ENCODE measurements around the gene KCTD4.

KCTD4 gene

GRCh38 chr13:45229172-45229571, 28.3 kb upstream of the KCTD4 start:
- no peak for TF ChIP-seq CTCF (IDR thresholded peaks at IDR 0.05)
- Mint-ChIP-seq H3K27me3 (ENCODE audit: low read depth, poor library complexity) (no peaks in the 10 kb centered on the region), H3K9me3 (no peaks in the 10 kb centered on the region), H3K4me3 (no peak overlapping the region), H3K4me1 (peaks cover 8% of the 10 kb centered on the region), H3K36me3 (ENCODE audit: low read depth) (peaks cover 18% of the 10 kb centered on the region), H3K27ac (no peak overlapping the region)
- DNase-seq: no peak

- no peak for DNase-seq
- Mint-ChIP-seq H3K4me1 (peaks cover 8% of the 10 kb centered on the region), H3K27ac (no peak overlapping the region), H3K9me3 (no peaks in the 10 kb centered on the region), H3K36me3 (ENCODE audit: low read depth) (peaks cover 18% of the 10 kb centered on the region), H3K4me3 (no peak overlapping the region), H3K27me3 (ENCODE audit: low read depth, poor library complexity) (no peaks in the 10 kb centered on the region)
- no peak for TF ChIP-seq CTCF (IDR thresholded peaks at IDR 0.05)
Observed at GRCh38 chr13:45228002-45228401, 27.2 kb upstream of the KCTD4 start.

- no peak overlapping the region for H3K27ac Mint-ChIP-seq
- no peak for DNase-seq
- H3K36me3 Mint-ChIP-seq (ENCODE audit: low read depth): peaks cover 23% of the 10 kb centered on the region
- H3K9me3 Mint-ChIP-seq: no peaks in the 10 kb centered on the region
- no peak for TF ChIP-seq CTCF (IDR thresholded peaks at IDR 0.05)
- H3K4me1 Mint-ChIP-seq: no peaks in the 10 kb centered on the region
- H3K4me3 Mint-ChIP-seq: no peak overlapping the region
- no peaks in the 10 kb centered on the region for H3K27me3 Mint-ChIP-seq (ENCODE audit: low read depth, poor library complexity)
Observed at GRCh38 chr13:45226024-45226423, 25.2 kb upstream of the KCTD4 start.

- Mint-ChIP-seq H3K4me3 (no peak overlapping the region), H3K9me3 (no peaks in the 10 kb centered on the region), H3K4me1 (no peaks in the 10 kb centered on the region), H3K27ac (no peak overlapping the region), H3K27me3 (ENCODE audit: low read depth, poor library complexity) (no peaks in the 10 kb centered on the region), H3K36me3 (ENCODE audit: low read depth) (peaks cover 26% of the 10 kb centered on the region)
- no peak for TF ChIP-seq CTCF (IDR thresholded peaks at IDR 0.05)
- no peak for DNase-seq
Observed at GRCh38 chr13:45225370-45225769, 24.5 kb upstream of the KCTD4 start.

GRCh38 chr13:45224176-45224575, 23.3 kb upstream of the KCTD4 start:
- Mint-ChIP-seq H3K27ac (no peak overlapping the region), H3K9me3 (no peaks in the 10 kb centered on the region), H3K4me3 (no peak overlapping the region), H3K36me3 (ENCODE audit: low read depth) (peaks cover 20% of the 10 kb centered on the region), H3K27me3 (ENCODE audit: low read depth, poor library complexity) (no peaks in the 10 kb centered on the region), H3K4me1 (no peaks in the 10 kb centered on the region)
- TF ChIP-seq CTCF (IDR thresholded peaks at IDR 0.05): no peak
- no peak for DNase-seq

GRCh38 chr13:45222919-45223318, 22.1 kb upstream of the KCTD4 start:
- H3K27me3 Mint-ChIP-seq (ENCODE audit: low read depth, poor library complexity): no peaks in the 10 kb centered on the region
- no peak for TF ChIP-seq CTCF (IDR thresholded peaks at IDR 0.05)
- H3K27ac Mint-ChIP-seq: no peak overlapping the region
- H3K4me3 Mint-ChIP-seq: no peak overlapping the region
- no peak for DNase-seq
- H3K36me3 Mint-ChIP-seq (ENCODE audit: low read depth): peaks cover 13% of the 10 kb centered on the region
- no peaks in the 10 kb centered on the region for H3K9me3 Mint-ChIP-seq
- H3K4me1 Mint-ChIP-seq: peaks cover 11% of the 10 kb centered on the region

Measured in nephron progenitor cell (in vitro differentiated cells).